ENCODE data around the gene PDSS2. TPM values are rescaled to one million over a fixed set of nuclear protein-coding genes. Genes with fewer than 3 reads are reported as not detected.

Gene PDSS2
- total RNA-seq, 2 donors from 2014 or later: 8.2 to 13.7 TPM

- 95 to 100% methylated on average over 1 of the region's 1 CpG for WGBS, 2 experiments (ENCODE audit: insufficient coverage in 1 of 2, insufficient read length in 1 of 2)
- Mint-ChIP-seq H3K27ac (no peak overlapping the region), H3K4me1 (peaks cover 16% of the 10 kb centered on the region), H3K9me3 (peaks cover 17% of the 10 kb centered on the region), H3K36me3 (ENCODE audit: low read depth) (peaks cover 13% of the 10 kb centered on the region), H3K27me3 (ENCODE audit: insufficient read depth) (no peaks in the 10 kb centered on the region), H3K4me3 (no peak overlapping the region)
- Histone ChIP-seq H3K9me3 (ENCODE audit: control insufficient read depth, low read length) (peaks cover 35% of the 10 kb centered on the region), H3K9ac (ENCODE audit: extremely low read depth, low read length, poor library complexity, severe bottlenecking) (no peak overlapping the region), H3K27me3 (ENCODE audit: control insufficient read depth, insufficient read depth, low read length, poor library complexity, severe bottlenecking) (no peaks in the 10 kb centered on the region), H3K27ac (ENCODE audit: low read depth, low read length) (no peak overlapping the region), H3K4me1 (ENCODE audit: control insufficient read depth, insufficient read depth, low read length) (peaks cover 3% of the 10 kb centered on the region), H3K4me3 (ENCODE audit: low read length) (no peak overlapping the region), H3K36me3 (ENCODE audit: control insufficient read depth, insufficient read depth, low read length) (no peaks in the 10 kb centered on the region)
- peak; percentile 55 for DNase-seq
- TF ChIP-seq CTCF (conservative IDR thresholded peaks at IDR 0.05): no peak
These were observed 59.4 kb downstream of the PDSS2 start for GRCh38 chr6:107399935-107400334.

- Mint-ChIP-seq H3K36me3 (ENCODE audit: low read depth) (peaks cover 14% of the 10 kb centered on the region), H3K27me3 (ENCODE audit: insufficient read depth) (no peaks in the 10 kb centered on the region), H3K9me3 (peaks cover 23% of the 10 kb centered on the region), H3K4me1 (peaks cover 16% of the 10 kb centered on the region), H3K27ac (no peak overlapping the region), H3K4me3 (no peak overlapping the region)
- no peak overlapping the region for H3K4me3 ChIP-seq (ENCODE audit: low read length)
- H3K9me3 ChIP-seq (ENCODE audit: control insufficient read depth, low read length): peaks cover 43% of the 10 kb centered on the region
- no peak for TF ChIP-seq CTCF (conservative IDR thresholded peaks at IDR 0.05)
- H3K4me1 ChIP-seq (ENCODE audit: control insufficient read depth, insufficient read depth, low read length): peaks cover 3% of the 10 kb centered on the region
- no peak for DNase-seq
- no peak overlapping the region for H3K9ac ChIP-seq (ENCODE audit: extremely low read depth, low read length, poor library complexity, severe bottlenecking)
- no peak overlapping the region for H3K27ac ChIP-seq (ENCODE audit: low read depth, low read length)
- H3K27me3 ChIP-seq (ENCODE audit: control insufficient read depth, insufficient read depth, low read length, poor library complexity, severe bottlenecking): no peaks in the 10 kb centered on the region
- no peaks in the 10 kb centered on the region for H3K36me3 ChIP-seq (ENCODE audit: control insufficient read depth, insufficient read depth, low read length)
These were observed 61.4 kb downstream of the PDSS2 start for GRCh38 chr6:107398001-107398400.

- WGBS, 2 experiments (ENCODE audit: insufficient coverage in 1 of 2, insufficient read length in 1 of 2): 98 to 100% methylated on average over 1 of the region's 1 CpG
- no peak for TF ChIP-seq CTCF (conservative IDR thresholded peaks at IDR 0.05)
These were observed 63.2 kb downstream of the PDSS2 start for GRCh38 chr6:107396211-107396610.

More at GRCh38 chr6:107396211-107396610, 63.2 kb downstream of the PDSS2 start:
- Mint-ChIP-seq H3K4me3 (no peak overlapping the region), H3K9me3 (peaks cover 16% of the 10 kb centered on the region), H3K4me1 (peaks cover 16% of the 10 kb centered on the region), H3K36me3 (ENCODE audit: low read depth) (peaks cover 8% of the 10 kb centered on the region), H3K27ac (no peak overlapping the region), H3K27me3 (ENCODE audit: insufficient read depth) (no peaks in the 10 kb centered on the region)
- Histone ChIP-seq H3K4me1 (ENCODE audit: control insufficient read depth, insufficient read depth, low read length) (peaks cover 3% of the 10 kb centered on the region), H3K27ac (ENCODE audit: low read depth, low read length) (no peak overlapping the region), H3K36me3 (ENCODE audit: control insufficient read depth, insufficient read depth, low read length) (no peaks in the 10 kb centered on the region), H3K9me3 (ENCODE audit: control insufficient read depth, low read length) (peaks cover 28% of the 10 kb centered on the region), H3K4me3 (ENCODE audit: low read length) (no peak overlapping the region), H3K9ac (ENCODE audit: extremely low read depth, low read length, poor library complexity, severe bottlenecking) (no peak overlapping the region), H3K27me3 (ENCODE audit: control insufficient read depth, insufficient read depth, low read length, poor library complexity, severe bottlenecking) (no peaks in the 10 kb centered on the region)
- no peak for DNase-seq
